ENCODE results near the gene APBA1. TPM values are rescaled to one million over a fixed set of nuclear protein-coding genes. Genes with fewer than 3 reads are reported as not detected.

The APBA1 gene
- 1 to 10 TPM; 8.9 to 9.2 TPM for total RNA-seq
- long read RNA-seq, donor 1, partial matches to known transcripts: 0 of 1 reads
- long read RNA-seq, donor 1, other reads (novel, unspliced or antisense): 1 of 1 reads
- long read RNA-seq, donor 2, partial matches to known transcripts: 0 of 1 reads
- long read RNA-seq, donor 2, other reads (novel, unspliced or antisense): 1 of 1 reads

GRCh38 chr9:69671879-69672595 lies at the start of gene APBA1:
APBA1 (minus strand) TSS chr9:69672371.
- intact Hi-C loops (cut with DNase I): loop anchor here in 1 of 2 donors (10.0 kb wide), 1 partner anchor 63 kb away; no protein-coding TSS in a partner anchor
- DNase-seq (ENCODE audit: low spot score): peak; percentile 88

- no peak for DNase-seq (ENCODE audit: low spot score)
- intact Hi-C loops (cut with DNase I): no loop called here
These were observed 47.8 kb upstream of the APBA1 start for GRCh38 chr9:69719983-69720382.

- DNase-seq (ENCODE audit: low spot score): no peak
- intact Hi-C loops (cut with DNase I): no loop called here
These were observed 47.2 kb upstream of the APBA1 start for GRCh38 chr9:69719367-69719766.

GRCh38 chr9:69718218-69718617 lies 46.0 kb upstream of the APBA1 start:
- intact Hi-C loops (cut with DNase I): no loop called here
- DNase-seq (ENCODE audit: low spot score): no peak

- no peak for DNase-seq (ENCODE audit: low spot score)
- intact Hi-C loops (cut with DNase I): no loop called here
These were observed 43.7 kb upstream of the APBA1 start for GRCh38 chr9:69715825-69716224.

GRCh38 chr9:69715096-69715495 lies 42.9 kb upstream of the APBA1 start:
- intact Hi-C loops (cut with DNase I): no loop called here
- no peak for DNase-seq (ENCODE audit: low spot score)

GRCh38 chr9:69697475-69697874 lies 25.3 kb upstream of the APBA1 start:
- intact Hi-C loops (cut with DNase I): no loop called here
- DNase-seq (ENCODE audit: low spot score): no peak

- DNase-seq (ENCODE audit: low spot score): no peak
- intact Hi-C loops (cut with DNase I): no loop called here
These were observed 24.6 kb upstream of the APBA1 start for GRCh38 chr9:69696802-69697201.

- intact Hi-C loops (cut with DNase I): loop anchor here in 1 of 2 donors (10.0 kb wide), 1 partner anchor 195 kb away; no protein-coding TSS in a partner anchor
- DNase-seq (ENCODE audit: low spot score): no peak
These were observed 17.9 kb upstream of the APBA1 start for GRCh38 chr9:69689991-69690538.

GRCh38 chr9:69683927-69684326 lies 11.8 kb upstream of the APBA1 start:
- DNase-seq (ENCODE audit: low spot score): no peak
- intact Hi-C loops (cut with DNase I): loop anchor here in 1 of 2 donors (10.0 kb wide), 1 partner anchor 201 kb away; no protein-coding TSS in a partner anchor

- intact Hi-C loops (cut with DNase I): loop anchor here in 1 of 2 donors (10.0 kb wide), 1 partner anchor 56 kb away; no protein-coding TSS in a partner anchor
- DNase-seq (ENCODE audit: low spot score): no peak
These were observed 6.8 kb upstream of the APBA1 start for GRCh38 chr9:69678843-69679538.

GRCh38 chr9:69677931-69678330 lies 5.8 kb upstream of the APBA1 start:
- intact Hi-C loops (cut with DNase I): loop anchor here in 1 of 2 donors (10.0 kb wide), 1 partner anchor 57 kb away; no protein-coding TSS in a partner anchor
- no peak for DNase-seq (ENCODE audit: low spot score)

- DNase-seq (ENCODE audit: low spot score): no peak
- intact Hi-C loops (cut with DNase I): loop anchor here in 1 of 2 donors (10.0 kb wide), 1 partner anchor 59 kb away; no protein-coding TSS in a partner anchor
These were observed 3.4 kb upstream of the APBA1 start for GRCh38 chr9:69675563-69675962.

- intact Hi-C loops (cut with DNase I): loop anchor here in 1 of 2 donors (10.0 kb wide), 1 partner anchor 60 kb away; no protein-coding TSS in a partner anchor
- no peak for DNase-seq (ENCODE audit: low spot score)
These were observed 2.7 kb upstream of the APBA1 start for GRCh38 chr9:69674716-69675438.

GRCh38 chr9:69674112-69674685 lies 2.0 kb upstream of the APBA1 start:
- intact Hi-C loops (cut with DNase I): loop anchor here in 1 of 2 donors (10.0 kb wide), 1 partner anchor 61 kb away; no protein-coding TSS in a partner anchor
- DNase-seq (ENCODE audit: low spot score): no peak

GRCh38 chr9:69673311-69673640 lies 1.1 kb upstream of the APBA1 start:
- intact Hi-C loops (cut with DNase I): loop anchor here in 1 of 2 donors (10.0 kb wide), 1 partner anchor 62 kb away; no protein-coding TSS in a partner anchor
- no peak for DNase-seq (ENCODE audit: low spot score)

- DNase-seq (ENCODE audit: low spot score): peak; percentile 95
- intact Hi-C loops (cut with DNase I): loop anchor here in 1 of 2 donors (10.0 kb wide), 1 partner anchor 62 kb away; no protein-coding TSS in a partner anchor
These were observed 582 bp upstream of the APBA1 start for GRCh38 chr9:69672596-69673310.

All from posterior vena cava (tissue), 2 donors.